KOPT-K1 (cell line): ENCODE measurements around the gene TSC2.

Experiments
- H3K27ac ChIP-seq: fragments of 200-600 bp; sonication (generic); 2 replicates; pipeline ENCODE4 v1.5.1; 2016; ENCODE audit warnings: antibody characterized with exemption, mild to moderate bottlenecking, low read depth, low read length; ENCODE audit not compliant: poor library complexity, severe bottlenecking
- H3K36me3 ChIP-seq: fragments of 200-600 bp; sonication (generic); 2 replicates; pipeline ENCODE4 v1.5.1; 2017; ENCODE audit warnings: antibody characterized with exemption, mild to moderate bottlenecking, low read length, moderate library complexity; ENCODE audit not compliant: insufficient read depth
- H3K9me3 ChIP-seq: fragments of 200-600 bp; sonication (generic); 2 replicates; pipeline ENCODE4 v1.5.1; 2017; ENCODE audit warnings: antibody characterized with exemption, low read length, mild to moderate bottlenecking; ENCODE audit not compliant: insufficient read depth, poor library complexity, severe bottlenecking

Gene TSC2

GRCh38 chr16:2042986-2043666, 4.7 kb upstream of the TSC2 start:
- Histone ChIP-seq H3K9me3 (no peaks in the 10 kb centered on the region), H3K36me3 (peaks cover 8% of the 10 kb centered on the region; the same call in 1 of the 2 replicates), H3K27ac (no peak overlapping the region)

DNA sequence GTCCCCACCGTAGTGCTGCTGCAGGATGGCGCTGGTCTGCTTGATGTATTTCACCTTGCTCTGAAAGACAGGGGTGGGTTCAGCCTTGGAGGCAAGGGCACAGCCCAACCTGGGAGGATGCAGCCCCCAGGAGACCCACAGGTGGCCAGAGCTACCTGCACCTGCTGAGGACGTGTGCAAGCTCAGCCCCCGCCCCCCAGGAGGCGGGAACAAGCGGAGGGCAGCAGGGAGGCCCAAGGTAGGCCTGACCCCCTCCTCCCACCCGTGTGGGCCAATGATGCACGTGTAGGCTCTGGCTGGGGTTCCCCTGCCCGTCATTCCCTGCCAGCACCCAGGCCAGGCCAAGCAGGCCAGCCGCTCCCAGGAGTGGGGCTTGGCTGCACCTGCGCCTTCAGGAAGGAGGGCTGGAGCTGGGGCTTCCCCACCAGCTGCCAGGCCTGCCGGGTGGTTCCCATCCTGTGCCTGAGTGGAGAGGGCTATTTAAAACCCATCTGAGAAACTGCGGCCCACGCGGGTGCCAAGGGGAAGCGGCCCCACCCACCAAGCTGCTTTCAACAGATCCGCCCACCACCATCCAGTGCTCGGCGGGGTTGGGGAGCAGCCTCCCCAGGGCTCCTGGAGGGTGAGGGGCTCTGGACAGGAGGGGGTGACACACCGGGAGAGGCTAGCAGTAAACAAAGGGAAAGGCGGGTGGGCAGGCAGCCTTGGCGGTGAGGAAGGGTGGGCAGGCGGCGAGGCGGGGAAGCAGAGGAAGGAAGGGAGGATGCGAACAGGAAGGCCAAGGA, 3.9 kb upstream of the TSC2 start:
- H3K36me3 ChIP-seq, result peaks cover 8% of the 10 kb centered on the region; the same call in 1 of the 2 replicates
- H3K27ac ChIP-seq, result no peak overlapping the region

DNA sequence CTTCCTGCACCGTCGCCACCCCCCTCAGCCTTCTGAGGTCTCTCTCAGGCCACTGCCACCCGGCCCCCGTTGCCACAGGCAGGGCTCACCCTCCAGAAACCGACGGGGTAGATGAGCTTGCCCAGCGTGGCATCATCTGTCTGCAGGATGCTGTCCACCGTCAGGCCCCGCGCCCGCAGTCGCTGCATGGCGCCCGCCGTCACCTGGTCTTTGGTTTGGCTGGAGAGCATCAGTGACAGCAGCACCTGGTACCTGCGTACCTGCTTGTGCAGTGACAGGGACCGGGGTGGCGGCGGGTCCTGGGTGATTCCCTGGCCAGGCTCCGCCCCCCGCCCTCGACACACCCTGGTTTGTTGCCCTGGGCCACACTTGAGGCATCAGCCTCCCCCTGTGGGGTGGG, 3.2 kb upstream of the TSC2 start:
- Histone ChIP-seq H3K9me3 (no peaks in the 10 kb centered on the region), H3K36me3 (peaks cover 8% of the 10 kb centered on the region; the same call in 1 of the 2 replicates), H3K27ac (no peak overlapping the region)

More for the DNA sequence above, 3.9 kb upstream of the TSC2 start:
- no peaks in the 10 kb centered on the region for H3K9me3 ChIP-seq

DNA sequence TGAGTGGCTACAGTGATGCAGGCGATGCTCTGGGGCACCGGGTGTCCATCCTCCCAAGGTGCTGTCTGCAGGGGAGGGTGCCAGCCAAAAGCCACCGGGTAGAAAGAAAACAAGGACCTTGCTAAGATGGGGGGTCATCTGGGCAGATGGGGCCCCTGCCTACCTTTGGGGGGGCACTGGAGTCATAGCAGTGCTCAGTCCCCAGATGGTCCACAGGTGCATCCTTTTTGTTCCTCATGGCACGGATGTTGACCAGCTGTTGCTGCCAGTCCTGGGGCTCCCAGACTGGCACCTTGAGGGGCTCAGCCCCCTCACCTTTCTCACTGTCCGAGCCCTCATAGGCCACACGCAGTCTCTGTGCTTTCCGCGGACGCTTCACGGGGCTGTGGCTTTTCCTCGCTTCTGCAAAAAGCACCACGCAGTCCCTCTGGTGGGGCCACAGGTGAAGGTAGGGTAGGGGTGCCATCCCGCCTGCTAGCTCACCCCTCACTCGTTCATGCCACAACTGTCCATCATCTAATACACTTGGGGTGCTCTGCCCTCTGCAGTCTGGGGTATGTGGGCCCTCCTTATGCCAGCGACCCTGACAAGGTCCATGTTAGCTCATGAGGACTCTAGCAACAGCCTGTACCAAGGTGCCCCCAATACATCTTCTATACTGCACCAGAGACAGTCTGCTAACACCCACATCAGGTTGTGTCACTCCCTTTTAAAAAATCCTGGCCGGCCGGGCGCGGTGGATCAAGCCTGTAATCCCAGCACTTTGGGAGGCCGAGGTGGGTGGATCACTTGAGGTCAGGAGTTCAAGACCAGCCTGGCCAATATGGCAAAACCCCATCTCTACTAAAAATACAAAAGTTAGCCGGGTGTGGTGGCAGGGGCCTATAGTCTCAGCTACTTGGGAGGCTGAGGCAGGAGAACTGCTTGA, 1.6 kb upstream of the TSC2 start:
- H3K27ac ChIP-seq, result no peak overlapping the region
- peaks cover 16% of the 10 kb centered on the region; the same call in 1 of the 2 replicates for H3K36me3 ChIP-seq
- H3K9me3 ChIP-seq, result no peaks in the 10 kb centered on the region

GRCh38 chr16:2046893-2047329, 874 bp upstream of the TSC2 start:
- Histone ChIP-seq H3K36me3 (peaks cover 23% of the 10 kb centered on the region; the same call in 1 of the 2 replicates), H3K27ac (peak overlapping the region; percentile 50), H3K9me3 (no peaks in the 10 kb centered on the region)

DNA sequence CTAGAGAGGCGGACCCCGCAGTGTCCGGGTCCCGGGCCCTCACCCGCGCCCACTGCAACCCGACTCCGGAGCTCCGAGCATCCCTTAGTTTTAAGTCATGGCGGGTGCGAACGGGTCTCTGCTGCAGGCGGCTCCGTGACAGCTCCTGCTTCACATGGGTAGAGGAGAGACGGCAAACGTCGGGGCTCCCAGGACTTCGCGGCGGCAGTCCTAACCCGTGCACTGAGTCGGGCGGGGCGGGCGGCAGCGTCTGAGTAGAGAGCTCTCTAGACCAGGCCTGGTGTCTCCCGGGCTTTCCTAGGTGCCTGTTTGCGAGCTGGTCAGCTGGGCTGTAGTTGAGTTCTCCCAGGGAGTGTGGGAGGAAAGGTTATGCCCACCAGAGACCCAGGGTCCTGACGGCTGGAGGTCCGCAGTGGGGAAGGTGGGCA, 345 bp downstream of the TSC2 start:
- peaks cover 33% of the 10 kb centered on the region for H3K36me3 ChIP-seq
- peak overlapping the region; percentile 50 for H3K27ac ChIP-seq

GRCh38 chr16:2053211-2053610, 5.4 kb downstream of the TSC2 start:
- no peaks in the 10 kb centered on the region for H3K9me3 ChIP-seq
- H3K27ac ChIP-seq, result no peak overlapping the region
- H3K36me3 ChIP-seq, result peaks cover 61% of the 10 kb centered on the region

More for the DNA sequence above, 345 bp downstream of the TSC2 start:
- no peaks in the 10 kb centered on the region for H3K9me3 ChIP-seq

DNA sequence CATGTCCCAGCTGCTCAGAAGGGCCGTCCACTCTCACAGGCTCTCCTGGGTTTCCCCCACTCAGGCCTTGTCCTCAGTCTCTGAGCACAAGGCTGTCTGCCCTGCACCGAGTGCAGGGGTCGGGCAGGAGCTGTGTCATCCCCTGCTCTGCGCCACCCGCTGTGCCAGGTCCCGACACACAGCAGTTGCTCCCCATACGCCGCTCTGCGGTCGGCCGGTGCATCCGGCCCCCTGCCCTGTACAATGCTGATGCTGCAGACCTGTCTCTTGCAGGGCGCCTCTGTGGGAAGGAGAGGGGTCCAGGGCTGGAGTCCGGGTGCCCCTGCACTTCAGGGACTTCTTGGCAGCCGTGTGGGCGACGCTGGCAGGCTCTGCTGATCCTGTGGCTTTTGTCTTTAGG, 6.1 kb downstream of the TSC2 start:
- Histone ChIP-seq H3K27ac (no peak overlapping the region), H3K36me3 (peaks cover 65% of the 10 kb centered on the region), H3K9me3 (no peaks in the 10 kb centered on the region)

- Histone ChIP-seq H3K27ac (no peak overlapping the region), H3K36me3 (peaks cover 65% of the 10 kb centered on the region), H3K9me3 (no peaks in the 10 kb centered on the region)
Observed at GRCh38 chr16:2054543-2055245, 6.9 kb downstream of the TSC2 start.

- H3K9me3 ChIP-seq, result no peaks in the 10 kb centered on the region
- H3K27ac ChIP-seq, result no peak overlapping the region
- peaks cover 70% of the 10 kb centered on the region for H3K36me3 ChIP-seq
Observed at GRCh38 chr16:2056077-2056476, 8.3 kb downstream of the TSC2 start.

GRCh38 chr16:2056681-2057407, 9.1 kb downstream of the TSC2 start:
- Histone ChIP-seq H3K27ac (no peak overlapping the region), H3K36me3 (peaks cover 67% of the 10 kb centered on the region), H3K9me3 (no peaks in the 10 kb centered on the region)

DNA sequence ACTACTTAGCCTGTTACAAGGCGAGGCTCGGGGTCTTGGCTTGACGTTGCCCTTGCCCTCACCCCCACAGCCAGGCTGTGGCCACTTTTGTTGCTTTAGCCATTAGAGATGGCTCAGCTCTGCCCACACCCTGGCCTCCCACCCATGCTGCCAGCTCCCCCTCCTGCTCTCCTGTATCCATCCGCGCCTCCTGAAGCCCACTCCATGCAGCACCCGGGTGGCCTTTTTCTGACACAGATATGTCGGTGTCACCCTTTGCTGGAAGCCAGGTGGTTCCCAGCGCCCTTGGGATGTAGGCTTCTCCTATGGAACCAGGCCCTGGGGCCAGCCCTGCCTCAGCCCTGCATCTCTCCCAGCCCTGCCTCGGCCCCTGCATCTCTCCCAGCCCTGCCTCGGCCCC, 9.7 kb downstream of the TSC2 start:
- peaks cover 61% of the 10 kb centered on the region for H3K36me3 ChIP-seq
- H3K27ac ChIP-seq, result no peak overlapping the region
- H3K9me3 ChIP-seq, result no peaks in the 10 kb centered on the region

GRCh38 chr16:2058420-2058819, 10.6 kb downstream of the TSC2 start:
- Histone ChIP-seq H3K36me3 (peaks cover 60% of the 10 kb centered on the region; the same call in 1 of the 2 replicates), H3K27ac (no peak overlapping the region), H3K9me3 (no peaks in the 10 kb centered on the region)

DNA sequence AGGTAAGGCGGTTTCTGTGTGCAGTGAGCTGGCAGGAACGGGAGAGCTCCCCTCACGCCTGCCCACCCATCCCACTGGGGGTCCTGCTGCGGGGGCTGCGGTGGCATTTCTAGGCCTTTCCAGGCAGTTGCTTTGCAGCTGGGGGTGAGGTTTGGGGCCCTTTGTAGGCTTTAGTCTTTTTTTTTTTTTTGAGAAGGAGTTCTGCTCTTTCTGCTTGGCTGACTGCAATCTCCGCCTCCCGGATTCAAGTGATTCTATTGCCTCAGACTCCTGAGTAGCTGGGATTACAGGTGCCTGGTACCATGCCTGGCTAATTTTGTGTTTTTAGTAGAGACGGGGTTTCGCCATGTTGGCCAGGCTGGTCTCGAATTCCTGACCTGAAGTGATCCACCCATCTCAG, 11.1 kb downstream of the TSC2 start:
- no peak overlapping the region for H3K27ac ChIP-seq
- H3K36me3 ChIP-seq, result peaks cover 60% of the 10 kb centered on the region; the same call in 1 of the 2 replicates
- H3K9me3 ChIP-seq, result no peaks in the 10 kb centered on the region
